ENCODE results near the gene KMT5C.
"Not testable (repeated sequence)": the region's sequence is repeated elsewhere in the genome, so short reads cannot be mapped to it uniquely, and the experiment has no call there.

Gene KMT5C

GRCh38 chr19:55324662-55325061 lies 15.0 kb upstream of the KMT5C start:
- H3K79me2 ChIP-seq (ENCODE audit: insufficient read depth, low read depth): no peaks in the 10 kb centered on the region
- no peak overlapping the region for H3K4me3 ChIP-seq (IDR thresholded peaks at IDR 0.05; ENCODE audit: insufficient read depth, low read depth, low read length)
- H3K9ac ChIP-seq: no peak overlapping the region
- H3K27ac ChIP-seq: no peak overlapping the region
- H3K36me3 ChIP-seq (ENCODE audit: insufficient read depth): no peaks in the 10 kb centered on the region
- no peak for TF ChIP-seq CTCF (conservative IDR thresholded peaks at IDR 0.05; ENCODE audit: low read depth, low read length)
- H2AFZ ChIP-seq (ENCODE audit: low read depth): peak overlapping the region; percentile 44; the same call in 1 of the 2 replicates
- H3K4me1 ChIP-seq (ENCODE audit: low read depth, poor library complexity, severe bottlenecking): peaks cover 12% of the 10 kb centered on the region
- no peaks in the 10 kb centered on the region for H4K20me1 ChIP-seq (ENCODE audit: insufficient read depth)
- H3K4me2 ChIP-seq: no peak overlapping the region
- no peaks in the 10 kb centered on the region; the same call in 1 of the 2 replicates for H3K27me3 ChIP-seq (ENCODE audit: insufficient read depth, low read depth)

DNA sequence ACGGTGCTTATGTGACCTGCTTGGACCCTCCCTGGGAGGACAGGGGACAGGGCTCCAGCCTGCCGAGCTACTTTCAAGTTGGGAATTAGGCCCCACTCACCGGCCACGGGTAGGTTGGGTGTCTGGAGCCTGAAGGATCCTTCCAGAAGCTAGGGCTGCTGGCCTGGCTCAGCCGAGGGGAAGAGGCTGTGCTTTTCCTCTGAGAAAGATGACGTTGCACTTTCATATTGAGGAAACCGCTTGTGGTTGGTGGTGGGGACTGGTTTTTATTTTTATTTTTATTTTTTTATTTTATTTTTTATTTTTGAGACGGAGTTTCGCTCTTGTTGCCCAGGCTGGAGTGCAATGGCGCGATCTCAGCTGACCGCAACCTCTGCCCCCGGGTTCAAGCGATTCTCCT lies 14.5 kb upstream of the KMT5C start, which contains the start of gene TMEM150B:
TMEM150B (minus strand) TSS at position 170 of the 400 bp plus-strand sequence. CDS start 4,305 bp downstream, outside the sequence.
- H3K27me3 ChIP-seq (ENCODE audit: insufficient read depth, low read depth): no peaks in the 10 kb centered on the region; the same call in 1 of the 2 replicates
- H3K36me3 ChIP-seq (ENCODE audit: insufficient read depth): no peaks in the 10 kb centered on the region
- H3K79me2 ChIP-seq (ENCODE audit: insufficient read depth, low read depth): no peaks in the 10 kb centered on the region
- no peak within 1 kb of the TSS for H3K27ac ChIP-seq
- H3K4me2 ChIP-seq: no peak within 1 kb of the TSS
- H3K4me1 ChIP-seq (ENCODE audit: low read depth, poor library complexity, severe bottlenecking): peaks cover 12% of the 10 kb centered on the region
- peak within 1 kb of the TSS; percentile 44; the same call in 1 of the 2 replicates for H2AFZ ChIP-seq (ENCODE audit: low read depth)
- H4K20me1 ChIP-seq (ENCODE audit: insufficient read depth): no peaks in the 10 kb centered on the region
- no peak within 1 kb of the TSS for H3K4me3 ChIP-seq (IDR thresholded peaks at IDR 0.05; ENCODE audit: insufficient read depth, low read depth, low read length)
- no peak for TF ChIP-seq CTCF (conservative IDR thresholded peaks at IDR 0.05; ENCODE audit: low read depth, low read length)
- no peak within 1 kb of the TSS for H3K9ac ChIP-seq

- H3K4me3 ChIP-seq (IDR thresholded peaks at IDR 0.05; ENCODE audit: insufficient read depth, low read depth, low read length); H2AFZ ChIP-seq (ENCODE audit: low read depth); H4K20me1 ChIP-seq (ENCODE audit: insufficient read depth); H3K4me2 ChIP-seq; H3K79me2 ChIP-seq (ENCODE audit: insufficient read depth, low read depth); H3K36me3 ChIP-seq (ENCODE audit: insufficient read depth); H3K9ac ChIP-seq; H3K27ac ChIP-seq: not testable (repeated sequence)
- H3K27me3 ChIP-seq (ENCODE audit: insufficient read depth, low read depth): peaks cover 14% of the 10 kb centered on the region; the same call in 1 of the 2 replicates
- H3K4me1 ChIP-seq (ENCODE audit: low read depth, poor library complexity, severe bottlenecking): peaks cover 12% of the 10 kb centered on the region
Measured at GRCh38 chr19:55328774-55329318, 10.8 kb upstream of the KMT5C start.

DNA sequence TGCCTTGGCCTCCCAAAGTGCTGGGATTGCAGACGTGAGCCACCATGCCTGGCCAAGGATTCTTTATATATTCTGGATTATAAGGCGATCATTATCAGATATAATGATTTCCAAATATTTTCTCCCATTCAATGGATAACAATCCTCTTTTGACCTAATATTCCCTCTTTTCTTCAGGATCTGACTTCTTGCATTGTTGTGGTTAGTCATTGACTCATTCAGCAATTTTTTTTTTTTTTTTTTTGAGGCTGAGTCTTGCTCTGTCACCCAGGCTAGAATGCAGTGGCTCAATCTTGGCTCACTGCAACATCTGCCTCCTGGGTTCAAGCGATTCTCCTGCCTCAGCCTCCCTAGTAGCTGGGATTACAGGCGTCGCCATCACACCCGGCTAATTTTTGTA lies 9.9 kb upstream of the KMT5C start:
- not testable (repeated sequence) for H4K20me1 ChIP-seq (ENCODE audit: insufficient read depth); H3K36me3 ChIP-seq (ENCODE audit: insufficient read depth); H3K4me3 ChIP-seq (IDR thresholded peaks at IDR 0.05; ENCODE audit: insufficient read depth, low read depth, low read length); H3K4me1 ChIP-seq (ENCODE audit: low read depth, poor library complexity, severe bottlenecking); H2AFZ ChIP-seq (ENCODE audit: low read depth); H3K4me2 ChIP-seq; H3K27ac ChIP-seq; H3K79me2 ChIP-seq (ENCODE audit: insufficient read depth, low read depth); H3K9ac ChIP-seq
- peaks cover 16% of the 10 kb centered on the region; the same call in 1 of the 2 replicates for H3K27me3 ChIP-seq (ENCODE audit: insufficient read depth, low read depth)

- Histone ChIP-seq H3K4me1 (ENCODE audit: low read depth, poor library complexity, severe bottlenecking) (peaks cover 12% of the 10 kb centered on the region), H3K36me3 (ENCODE audit: insufficient read depth) (no peaks in the 10 kb centered on the region), H3K27me3 (ENCODE audit: insufficient read depth, low read depth) (peaks cover 37% of the 10 kb centered on the region), H4K20me1 (ENCODE audit: insufficient read depth) (no peaks in the 10 kb centered on the region), H2AFZ (ENCODE audit: low read depth) (no peak overlapping the region), H3K4me3 (IDR thresholded peaks at IDR 0.05; ENCODE audit: insufficient read depth, low read depth, low read length) (no peak overlapping the region), H3K79me2 (ENCODE audit: insufficient read depth, low read depth) (no peaks in the 10 kb centered on the region), H3K9ac (no peak overlapping the region), H3K27ac (no peak overlapping the region), H3K4me2 (no peak overlapping the region)
- TF ChIP-seq CTCF (conservative IDR thresholded peaks at IDR 0.05; ENCODE audit: low read depth, low read length): no peak
Measured at GRCh38 chr19:55333870-55334269, 5.8 kb upstream of the KMT5C start.

Data from KMS-11 (cell line).